Hematopoietic multipotent progenitor cell (in vitro differentiated cells): ENCODE data around the gene TRAPPC3L. TPM values are rescaled to one million over a fixed set of nuclear protein-coding genes. Genes with fewer than 3 reads are reported as not detected.

Experiments used
- DNase-seq, 3 donors: peaks; one replicate each; pipeline ENCODE4 v3.0.0-alpha.2; 2011 to 2015; ENCODE audit warnings: low read depth in 2 of 3, low spot score in 2 of 3
- total RNA-seq: library from RNA; depleted of rRNA; stranded (reverse); fragments of >200 nt; gene quantifications from one replicate; pipeline ENCODE4 v1.2.3, GENCODE V29; 2012

TRAPPC3L gene
- total RNA-seq, 1 donor, result not detected

GRCh38 chr6:116445102-116445501 is 100.4 kb downstream of the TRAPPC3L start:
- DNase-seq, result no peak

Other genes with a start within 250 kb of the TRAPPC3L start
- gene DSE, start 174.7 kb downstream of the TRAPPC3L start, total RNA-seq, result 35.8 TPM
- 77.8 TPM for gene CALHM6, start 84.3 kb downstream of the TRAPPC3L start, total RNA-seq
- under 0.01 TPM for gene CALHM5, start 34.0 kb downstream of the TRAPPC3L start, total RNA-seq
- gene CALHM4, start 8.1 kb upstream of the TRAPPC3L start, total RNA-seq, result not detected
- gene RWDD1, start 25.8 kb upstream of the TRAPPC3L start, total RNA-seq, result 16.2 TPM
- 1.3 TPM for gene RSPH4A, start 70.8 kb upstream of the TRAPPC3L start, total RNA-seq
- gene ZUP1, start 123.1 kb upstream of the TRAPPC3L start, total RNA-seq, result 4.6 TPM
- gene KPNA5, start 135.5 kb upstream of the TRAPPC3L start, total RNA-seq, result 6.2 TPM
- gene FAM162B, start 220.0 kb upstream of the TRAPPC3L start, total RNA-seq, result not detected